ENCODE results near the gene HDAC9.

HDAC9 gene

GRCh38 chr7:18553605-18554003, 58.1 kb downstream of the HDAC9 start:
- Histone ChIP-seq H3K9ac (ENCODE audit: low read length) (no peak overlapping the region), H3F3A (ENCODE audit: insufficient read depth) (no peaks in the 10 kb centered on the region), H2AFZ (ENCODE audit: low read depth, low read length, severe bottlenecking) (no peak overlapping the region), H3K79me2 (ENCODE audit: insufficient read depth, low read length) (no peaks in the 10 kb centered on the region), H3K27me3 (ENCODE audit: low read length) (no peaks in the 10 kb centered on the region), H3K4me2 (ENCODE audit: low read depth, low read length, poor library complexity, severe bottlenecking) (no peak overlapping the region), H4K20me1 (ENCODE audit: low read depth, low read length) (no peaks in the 10 kb centered on the region), H3K27ac (ENCODE audit: low read depth, low read length) (no peak overlapping the region), H3K36me3 (ENCODE audit: low read length) (no peaks in the 10 kb centered on the region), H3K9me3 (ENCODE audit: insufficient read depth, low read length) (no peaks in the 10 kb centered on the region), H3K9me2 (replicated peaks; ENCODE audit: insufficient read depth, low read length) (no peaks in the 10 kb centered on the region), H3K4me3 (ENCODE audit: insufficient read depth, low read length, poor library complexity, severe bottlenecking) (no peak overlapping the region)
- TF ChIP-seq EZH2phosphoT487 (conservative IDR thresholded peaks at IDR 0.05; ENCODE audit: low read length) = no peak
- TF ChIP-seq, protein P1, sequence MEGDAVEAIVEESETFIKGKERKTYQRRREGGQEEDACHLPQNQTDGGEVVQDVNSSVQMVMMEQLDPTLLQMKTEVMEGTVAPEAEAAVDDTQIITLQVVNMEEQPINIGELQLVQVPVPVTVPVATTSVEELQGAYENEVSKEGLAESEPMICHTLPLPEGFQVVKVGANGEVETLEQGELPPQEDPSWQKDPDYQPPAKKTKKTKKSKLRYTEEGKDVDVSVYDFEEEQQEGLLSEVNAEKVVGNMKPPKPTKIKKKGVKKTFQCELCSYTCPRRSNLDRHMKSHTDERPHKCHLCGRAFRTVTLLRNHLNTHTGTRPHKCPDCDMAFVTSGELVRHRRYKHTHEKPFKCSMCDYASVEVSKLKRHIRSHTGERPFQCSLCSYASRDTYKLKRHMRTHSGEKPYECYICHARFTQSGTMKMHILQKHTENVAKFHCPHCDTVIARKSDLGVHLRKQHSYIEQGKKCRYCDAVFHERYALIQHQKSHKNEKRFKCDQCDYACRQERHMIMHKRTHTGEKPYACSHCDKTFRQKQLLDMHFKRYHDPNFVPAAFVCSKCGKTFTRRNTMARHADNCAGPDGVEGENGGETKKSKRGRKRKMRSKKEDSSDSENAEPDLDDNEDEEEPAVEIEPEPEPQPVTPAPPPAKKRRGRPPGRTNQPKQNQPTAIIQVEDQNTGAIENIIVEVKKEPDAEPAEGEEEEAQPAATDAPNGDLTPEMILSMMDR (IDR thresholded peaks at IDR 0.05; ENCODE audit: insufficient read depth, low read length, poor library complexity, severe bottlenecking) = no peak

- TF ChIP-seq, protein P1 (IDR thresholded peaks at IDR 0.05; ENCODE audit: insufficient read depth, low read length, poor library complexity, severe bottlenecking) = no peak
- TF ChIP-seq EZH2phosphoT487 (conservative IDR thresholded peaks at IDR 0.05; ENCODE audit: low read length) = no peak
- H3K27ac ChIP-seq (ENCODE audit: low read depth, low read length) = no peak overlapping the region
- no peak overlapping the region for H3K4me2 ChIP-seq (ENCODE audit: low read depth, low read length, poor library complexity, severe bottlenecking)
- no peaks in the 10 kb centered on the region for H3F3A ChIP-seq (ENCODE audit: insufficient read depth)
- no peaks in the 10 kb centered on the region for H4K20me1 ChIP-seq (ENCODE audit: low read depth, low read length)
- no peak overlapping the region for H2AFZ ChIP-seq (ENCODE audit: low read depth, low read length, severe bottlenecking)
- H3K9ac ChIP-seq (ENCODE audit: low read length) = no peak overlapping the region
- H3K4me3 ChIP-seq (ENCODE audit: insufficient read depth, low read length, poor library complexity, severe bottlenecking) = no peak overlapping the region
- no peaks in the 10 kb centered on the region for H3K27me3 ChIP-seq (ENCODE audit: low read length)
- H3K36me3 ChIP-seq (ENCODE audit: low read length) = no peaks in the 10 kb centered on the region
- H3K79me2 ChIP-seq (ENCODE audit: insufficient read depth, low read length) = no peaks in the 10 kb centered on the region
- H3K9me2 ChIP-seq (replicated peaks; ENCODE audit: insufficient read depth, low read length) = no peaks in the 10 kb centered on the region
- H3K9me3 ChIP-seq (ENCODE audit: insufficient read depth, low read length) = no peaks in the 10 kb centered on the region
Measured at GRCh38 chr7:18555120-18555519, 59.6 kb downstream of the HDAC9 start.

- Histone ChIP-seq H3K4me3 (ENCODE audit: insufficient read depth, low read length, poor library complexity, severe bottlenecking) (no peak overlapping the region), H2AFZ (ENCODE audit: low read depth, low read length, severe bottlenecking) (no peak overlapping the region), H3K79me2 (ENCODE audit: insufficient read depth, low read length) (no peaks in the 10 kb centered on the region), H4K20me1 (ENCODE audit: low read depth, low read length) (no peaks in the 10 kb centered on the region), H3F3A (ENCODE audit: insufficient read depth) (no peaks in the 10 kb centered on the region), H3K9ac (ENCODE audit: low read length) (no peak overlapping the region), H3K27me3 (ENCODE audit: low read length) (no peaks in the 10 kb centered on the region), H3K4me2 (ENCODE audit: low read depth, low read length, poor library complexity, severe bottlenecking) (no peak overlapping the region), H3K9me2 (replicated peaks; ENCODE audit: insufficient read depth, low read length) (no peaks in the 10 kb centered on the region), H3K36me3 (ENCODE audit: low read length) (no peaks in the 10 kb centered on the region), H3K9me3 (ENCODE audit: insufficient read depth, low read length) (no peaks in the 10 kb centered on the region), H3K27ac (ENCODE audit: low read depth, low read length) (no peak overlapping the region)
- TF ChIP-seq EZH2phosphoT487 (conservative IDR thresholded peaks at IDR 0.05; ENCODE audit: low read length) = no peak
- TF ChIP-seq, protein P1 (IDR thresholded peaks at IDR 0.05; ENCODE audit: insufficient read depth, low read length, poor library complexity, severe bottlenecking) = no peak
Measured at GRCh38 chr7:18555968-18556367, 60.4 kb downstream of the HDAC9 start.
